HL-60 (cell line): ENCODE results near the gene SLC22A13.

ENCODE experiments used
- GABPA ChIP-seq: IDR thresholded peaks from 2 replicates; pipeline ENCODE4 v1.6.1; 2012; ENCODE audit warnings: low read depth
- TF ChIP-seq, protein P1 (sequence below): IDR thresholded peaks from one replicate; pipeline ENCODE4 v1.5.1; 2011; ENCODE audit warnings: low read length, control low read depth, inconsistent platforms; ENCODE audit not compliant: insufficient read depth

DNA sequence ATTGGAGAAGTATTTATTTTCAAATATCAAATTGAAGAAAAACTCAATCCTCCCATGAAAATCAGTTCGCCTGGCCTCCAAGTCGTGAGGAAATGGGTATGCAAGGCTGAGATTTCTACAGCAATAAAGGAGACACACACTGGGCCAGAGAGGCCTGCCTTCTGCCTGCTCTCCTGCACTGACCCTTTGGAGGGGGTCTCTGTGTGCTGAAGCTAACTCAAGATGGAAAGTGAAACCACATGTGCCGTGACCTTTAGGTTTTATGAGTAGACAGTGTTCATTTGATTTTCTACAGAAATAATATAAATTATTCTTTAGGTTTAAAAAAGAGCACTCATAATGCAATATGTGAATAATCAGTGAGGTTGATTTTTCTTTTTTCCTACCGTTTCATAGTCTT, 11.9 kb upstream of the SLC22A13 start:
- TF ChIP-seq, protein P1, sequence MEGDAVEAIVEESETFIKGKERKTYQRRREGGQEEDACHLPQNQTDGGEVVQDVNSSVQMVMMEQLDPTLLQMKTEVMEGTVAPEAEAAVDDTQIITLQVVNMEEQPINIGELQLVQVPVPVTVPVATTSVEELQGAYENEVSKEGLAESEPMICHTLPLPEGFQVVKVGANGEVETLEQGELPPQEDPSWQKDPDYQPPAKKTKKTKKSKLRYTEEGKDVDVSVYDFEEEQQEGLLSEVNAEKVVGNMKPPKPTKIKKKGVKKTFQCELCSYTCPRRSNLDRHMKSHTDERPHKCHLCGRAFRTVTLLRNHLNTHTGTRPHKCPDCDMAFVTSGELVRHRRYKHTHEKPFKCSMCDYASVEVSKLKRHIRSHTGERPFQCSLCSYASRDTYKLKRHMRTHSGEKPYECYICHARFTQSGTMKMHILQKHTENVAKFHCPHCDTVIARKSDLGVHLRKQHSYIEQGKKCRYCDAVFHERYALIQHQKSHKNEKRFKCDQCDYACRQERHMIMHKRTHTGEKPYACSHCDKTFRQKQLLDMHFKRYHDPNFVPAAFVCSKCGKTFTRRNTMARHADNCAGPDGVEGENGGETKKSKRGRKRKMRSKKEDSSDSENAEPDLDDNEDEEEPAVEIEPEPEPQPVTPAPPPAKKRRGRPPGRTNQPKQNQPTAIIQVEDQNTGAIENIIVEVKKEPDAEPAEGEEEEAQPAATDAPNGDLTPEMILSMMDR: no peak
- no peak for TF ChIP-seq GABPA
